H1 (cell line): ENCODE results near the gene ITPR1. TPM values are rescaled to one million over a fixed set of nuclear protein-coding genes. Genes with fewer than 3 reads are reported as not detected.

Experiments used
- CTCF ChIA-PET: fragments of 300-600 bp; sonication (Branson Sonifier 250); formaldehyde crosslinking; loops from one replicate; lab custom pipeline; 2021; ENCODE audit not compliant: partially characterized antibody; lab: Charles Lee
- POLR2A ChIA-PET: fragments of 300-600 bp; sonication (Branson Sonifier 250); formaldehyde crosslinking; loops from one replicate; lab custom pipeline; 2021; ENCODE audit warnings: inconsistent platforms; ENCODE audit not compliant: partially characterized antibody; lab: Charles Lee
- DNase-seq, 2 experiments: peaks; one replicate each; pipeline versions ENCODE4 v3.0.0 to v3.0.0-alpha.2; 2010 to 2022; ENCODE audit warnings: low spot score in 2 of 2, low read depth in 1 of 2, mixed read lengths in 1 of 2
- FAIRE-seq: peaks from 2 replicates; lab custom pipeline; 2011; peaks lifted over from hg19 to GRCh38; lab: Jason Lieb, UNC
- H2AFZ ChIP-seq: 2 replicates; pipeline ENCODE4 v1.8.1; 2012; ENCODE audit warnings: low read length, inconsistent platforms
- H2AK5ac ChIP-seq: 2 replicates; pipeline ENCODE4 v1.6.1; 2013; ENCODE audit warnings: low read depth, low read length
- H2BK120ac ChIP-seq: replicated peaks from 2 replicates; pipeline ENCODE3; 2013; ENCODE audit warnings: low read depth, low read length, inconsistent platforms
- H2BK12ac ChIP-seq: 2 replicates; pipeline ENCODE4 v1.6.1; 2013; ENCODE audit warnings: low read depth, low read length
- H2BK15ac ChIP-seq: 2 replicates; pipeline ENCODE4 v1.6.1; 2013; ENCODE audit warnings: low read length
- H2BK20ac ChIP-seq: 2 replicates; pipeline ENCODE4 v1.6.1; 2013; ENCODE audit warnings: low read length
- H2BK5ac ChIP-seq: 2 replicates; pipeline ENCODE4 v1.6.1; 2013; ENCODE audit warnings: low read depth, low read length
- H3K14ac ChIP-seq: 2 replicates; pipeline ENCODE4 v1.6.1; 2013; ENCODE audit warnings: inconsistent platforms; ENCODE audit not compliant: insufficient read length
- H3K18ac ChIP-seq: 2 replicates; pipeline ENCODE4 v1.6.1; 2013; ENCODE audit warnings: low read length; ENCODE audit errors: extremely low read depth
- H3K23ac ChIP-seq: 2 replicates; pipeline ENCODE4 v1.6.1; 2013; ENCODE audit warnings: inconsistent platforms; ENCODE audit not compliant: insufficient read length
- H3K23me2 ChIP-seq: 2 replicates; pipeline ENCODE4 v1.6.1; 2013; ENCODE audit warnings: low read depth, low read length
- H3K27ac ChIP-seq: 2 replicates; pipeline ENCODE4 v1.6.1; 2011; ENCODE audit warnings: low read depth, low read length, inconsistent platforms
- H3K27me3 ChIP-seq, 4 experiments: replicated peaks in 1 of 4; 1 replicate in 1 of 4; 2 replicates in 3 of 4; pipeline versions ENCODE4 v1.6.1 to v1.8.1; 2011 to 2013; ENCODE audit warnings: low read length in 3 of 4, mild to moderate bottlenecking in 3 of 4, inconsistent platforms in 2 of 4, mixed read lengths in 2 of 4, moderate library complexity in 1 of 4; ENCODE audit not compliant: control insufficient read depth in 3 of 4, insufficient read depth in 3 of 4; ENCODE audit errors: extremely low read depth in 1 of 4
- H3K36me3 ChIP-seq, 4 experiments: 2 replicates each; pipeline versions ENCODE4 v1.6.1 to v1.8.1; 2011 to 2013; ENCODE audit warnings: mild to moderate bottlenecking in 4 of 4, low read length in 3 of 4, moderate library complexity in 2 of 4, control low read depth in 1 of 4, inconsistent platforms in 1 of 4; ENCODE audit not compliant: insufficient read depth in 4 of 4, control insufficient read depth in 2 of 4
- H3K4ac ChIP-seq: replicated peaks from 2 replicates; pipeline ENCODE3; 2013; ENCODE audit warnings: low read length, low read depth, mixed read lengths, inconsistent platforms; ENCODE audit not compliant: insufficient read length
- H3K4me1 ChIP-seq, 4 experiments: replicated peaks in 1 of 4; 1 replicate in 1 of 4; 2 replicates in 3 of 4; pipeline versions ENCODE4 v1.6.1 to v1.8.1; 2011 to 2013; ENCODE audit warnings: low read length in 3 of 4, inconsistent platforms in 2 of 4, mixed read lengths in 1 of 4; ENCODE audit not compliant: insufficient read depth in 4 of 4, control insufficient read depth in 3 of 4
- H3K4me2 ChIP-seq, 2 experiments: 2 replicates each; pipeline versions ENCODE4 v1.6.1 to v1.8.1; 2011 to 2013; ENCODE audit warnings: low read depth in 2 of 2, low read length in 2 of 2, control low read depth in 1 of 2, inconsistent platforms in 1 of 2, mild to moderate bottlenecking in 1 of 2; ENCODE audit not compliant: insufficient read depth in 1 of 2
- H3K4me3 ChIP-seq, 4 experiments: fragments of 200-600, 300-600 bp in 1 of 4; sonication (generic), shearing (Covaris generic), sonication (Bioruptor Twin) in 1 of 4; 2 replicates each; pipeline versions ENCODE4 v1.5.1 to v1.8.1; 2011 to 2016; ENCODE audit warnings: low read length in 4 of 4, low read depth in 3 of 4, control low read depth in 2 of 4, inconsistent platforms in 2 of 4, mild to moderate bottlenecking in 2 of 4, mixed read lengths in 1 of 4, moderate library complexity in 1 of 4; ENCODE audit not compliant: insufficient read depth in 2 of 4; ENCODE audit errors: extremely low read depth in 1 of 4
- H3K56ac ChIP-seq: replicated peaks from 2 replicates; pipeline ENCODE3; 2013; ENCODE audit warnings: low read depth, mild to moderate bottlenecking, mixed read lengths, low read length, inconsistent platforms; ENCODE audit not compliant: insufficient read length
- H3K79me1 ChIP-seq: 2 replicates; pipeline ENCODE4 v1.6.1; 2013; ENCODE audit warnings: low read depth, low read length, control low read depth
- H3K79me2 ChIP-seq, 2 experiments: 2 replicates each; pipeline versions ENCODE4 v1.6.1 to v1.8.1; 2012 to 2013; ENCODE audit warnings: low read length in 2 of 2, mild to moderate bottlenecking in 2 of 2, inconsistent platforms in 1 of 2; ENCODE audit not compliant: insufficient read depth in 2 of 2, control insufficient read depth in 1 of 2
- H3K9ac ChIP-seq, 4 experiments: replicated peaks in 1 of 4; 1 replicate in 1 of 4; 2 replicates in 3 of 4; pipeline versions ENCODE4 v1.6.1 to v1.8.1; 2011 to 2013; ENCODE audit warnings: low read depth in 3 of 4, low read length in 3 of 4, control low read depth in 2 of 4, mild to moderate bottlenecking in 2 of 4, moderate library complexity in 2 of 4, inconsistent platforms in 1 of 4; ENCODE audit errors: extremely low read depth in 1 of 4
- H3K9me3 ChIP-seq, 2 experiments: 2 replicates each; pipeline versions ENCODE4 v1.6.1 to v1.8.1; 2012 to 2013; ENCODE audit warnings: mild to moderate bottlenecking in 2 of 2, moderate library complexity in 2 of 2, control low read depth in 1 of 2, inconsistent platforms in 1 of 2, low read depth in 1 of 2, low read length in 1 of 2, mixed read lengths in 1 of 2; ENCODE audit not compliant: insufficient read depth in 2 of 2
- H4K20me1 ChIP-seq, 2 experiments: replicated peaks in 1 of 2; 2 replicates each; pipeline versions ENCODE3 to v1.8.1; 2011 to 2013; ENCODE audit warnings: inconsistent platforms in 2 of 2, low read length in 2 of 2, mild to moderate bottlenecking in 1 of 2; ENCODE audit not compliant: insufficient read depth in 2 of 2, control insufficient read depth in 1 of 2
- H4K5ac ChIP-seq: 2 replicates; pipeline ENCODE4 v1.6.1; 2013; ENCODE audit warnings: low read length, low read depth, mixed read lengths, inconsistent platforms; ENCODE audit not compliant: insufficient read length
- H4K8ac ChIP-seq: 2 replicates; pipeline ENCODE4 v1.8.0; 2013; ENCODE audit warnings: mild to moderate bottlenecking, moderate library complexity, low read length, inconsistent platforms; ENCODE audit not compliant: insufficient read depth; ENCODE audit errors: extremely low read depth
- H4K91ac ChIP-seq: replicated peaks from 2 replicates; pipeline ENCODE3; 2013; ENCODE audit warnings: low read length, mixed read lengths, inconsistent platforms; ENCODE audit not compliant: insufficient read length
- ATF3 ChIP-seq: IDR thresholded peaks from 2 replicates; pipeline ENCODE4 v1.6.1; 2011; ENCODE audit warnings: low read depth, mild to moderate bottlenecking, low read length; ENCODE audit not compliant: insufficient read depth
- BRCA1 ChIP-seq: IDR thresholded peaks from 2 replicates; pipeline ENCODE4 v1.6.1; 2012; ENCODE audit warnings: low read depth, low read length, improper control_type of control experiment
- EZH2 ChIP-seq: fragments of 200-600 bp; sonication (generic); IDR thresholded peaks from 2 replicates; pipeline ENCODE4 v1.7.1; 2012; ENCODE audit warnings: low read depth, mild to moderate bottlenecking, moderate library complexity, low read length, inconsistent platforms; ENCODE audit not compliant: severe bottlenecking
- JUND ChIP-seq: IDR thresholded peaks from 2 replicates; pipeline ENCODE4 v1.6.1; 2011; ENCODE audit warnings: mild to moderate bottlenecking, improper control_type of control experiment, low read length
- SIRT6 ChIP-seq: IDR thresholded peaks from one replicate; pipeline ENCODE4 v1.7.1; 2012; ENCODE audit warnings: low read length, inconsistent platforms
- SIX5 ChIP-seq: IDR thresholded peaks from 2 replicates; pipeline ENCODE4 v1.6.1; 2011; ENCODE audit warnings: mild to moderate bottlenecking, low read depth, low read length
- SP2 ChIP-seq: IDR thresholded peaks from 2 replicates; pipeline ENCODE4 v1.6.1; 2012; ENCODE audit warnings: mild to moderate bottlenecking, low read length, inconsistent platforms
- YY1 ChIP-seq: IDR thresholded peaks from 2 replicates; pipeline ENCODE4 v1.6.1; 2011; ENCODE audit warnings: low read depth, mild to moderate bottlenecking, low read length
- WGBS, 2 experiments: shearing (Covaris generic) in 1 of 2; methylation state at CpG; one replicate each; pipeline versions ENCODE4 v1.1.6 to v1.1.7; 2013 to 2015; ENCODE audit warnings: low lambda C conversion rate in 2 of 2, mixed read lengths in 2 of 2, inconsistent platforms in 1 of 2, low coverage in 1 of 2, missing lambda C conversion rate in 1 of 2; ENCODE audit not compliant: insufficient replicate concordance in 2 of 2, insufficient coverage in 1 of 2, insufficient read length in 1 of 2; ENCODE audit errors: extremely low coverage in 1 of 2, missing lambda C conversion rate in 1 of 2; 5-methylcytosine and 5-hydroxymethylcytosine counted together
- polyA plus RNA-seq, 7 experiments: library from polyadenylated mRNA; depleted of rRNA in 3 of 7; stranded (reverse) in 5 of 7; unstranded in 2 of 7; fragments of >200 nt in 5 of 7; fragments of 200-250 nt in 2 of 7; gene quantifications; 1 replicate in 5 of 7; 2 replicates in 1 of 7; 4 replicates in 1 of 7; pipeline versions ENCODE4 v1.2.1 to v1.2.3, GENCODE V29; 2011 to 2013; ENCODE audit warnings: missing spikeins in 2 of 7, mixed read lengths in 2 of 7
- total RNA-seq: library from RNA; stranded (reverse); fragmentation: NEBNext Ultra II Directional; extraction: Animal tissue kit (Norgen Biotek cat#: 25700); gene quantifications from 2 replicates; pipeline ENCODE4 v1.2.1, GENCODE V29; 2021

Gene ITPR1
- total and polyA plus RNA-seq, 2 of the 8 experiments (the other 6 are each of a cell fraction or from before 2014, with no cell fraction given) = 2.5 to 16.3 TPM

DNA sequence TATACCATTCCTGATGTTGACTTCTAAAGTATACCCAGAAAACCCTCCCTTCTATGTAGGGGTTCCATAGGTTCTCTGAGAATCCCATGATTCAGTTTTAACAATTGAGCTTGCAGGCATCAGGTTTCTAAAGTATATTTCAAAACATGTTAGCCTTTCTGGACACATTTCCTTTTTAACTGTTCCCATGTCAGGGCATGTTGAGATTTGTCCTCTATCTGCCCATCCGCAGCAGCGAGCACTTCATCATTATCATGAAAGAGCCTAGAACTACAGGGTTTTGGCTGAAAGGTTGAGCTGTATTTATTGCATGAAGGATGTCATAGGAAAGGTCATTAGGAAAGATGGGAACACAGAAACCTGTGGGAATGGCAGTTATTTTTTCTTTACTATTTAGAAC is 285.0 kb downstream of the ITPR1 start:
- FAIRE-seq (no peak), DNase-seq (no peak)
- no peak for TF ChIP-seq SIX5
- no peak for TF ChIP-seq SIRT6
- no peak for TF ChIP-seq JUND
- TF ChIP-seq ATF3 = no peak
- no peak for TF ChIP-seq BRCA1
- no peak for TF ChIP-seq SP2
- TF ChIP-seq EZH2 = no peak
- TF ChIP-seq YY1 = no peak
- H3K9me3 ChIP-seq = no peaks in the 10 kb centered on the region
- H4K91ac ChIP-seq = no peak overlapping the region
- no peak overlapping the region for H3K56ac ChIP-seq
- no peak overlapping the region for H3K18ac ChIP-seq
- H3K9ac ChIP-seq = no peak overlapping the region
- no peak overlapping the region for H2BK15ac ChIP-seq
- H3K14ac ChIP-seq = no peak overlapping the region
- no peak overlapping the region for H2BK120ac ChIP-seq
- WGBS, 2 experiments = 92% methylated on average over 2 of the region's 2 CpGs; no CpG with 5 or more reads in 1 of the 2 experiments
- no peaks in the 10 kb centered on the region for H4K20me1 ChIP-seq
- H3K27ac ChIP-seq = no peak overlapping the region
- H2BK12ac ChIP-seq = no peak overlapping the region
- no peak overlapping the region for H3K4me3 ChIP-seq
- no peak overlapping the region for H3K4ac ChIP-seq
- no peaks in the 10 kb centered on the region; a peak in 1 of 8 replicates for H3K36me3 ChIP-seq
- no peak overlapping the region for H4K8ac ChIP-seq
- H3K79me1 ChIP-seq = no peaks in the 10 kb centered on the region
- no peak overlapping the region for H2BK5ac ChIP-seq
- no peak overlapping the region for H2BK20ac ChIP-seq
- no peak overlapping the region for H2AK5ac ChIP-seq
- H3K4me2 ChIP-seq = no peak overlapping the region
- no peaks in the 10 kb centered on the region for H3K23me2 ChIP-seq
- H3K4me1 ChIP-seq = no peaks in the 10 kb centered on the region
- no peak overlapping the region for H3K23ac ChIP-seq
- no peak overlapping the region for H4K5ac ChIP-seq
- H3K27me3 ChIP-seq = no peaks in the 10 kb centered on the region
- H2AFZ ChIP-seq = no peak overlapping the region
- CTCF ChIA-PET = interaction anchor here (1.0 to 1.2 kb wide), 2 partner anchors 63 to 66 kb away, joined by 3 to 4 read pairs; no protein-coding TSS in a partner anchor
- H3K79me2 ChIP-seq = no peaks in the 10 kb centered on the region
- POLR2A ChIA-PET = no interaction called here
